Heart left ventricle (tissue), 13 donors: Measurements from ENCODE around the gene BTBD2.

Source experiments
- CTCF ChIP-seq, 12 donors: fragments of 200-600 bp; sonication (generic) in 4 of 12; IDR thresholded peaks; one replicate each; pipeline versions ENCODE4 v1.5.0 to v1.8.0; 2018 to 2022; ENCODE audit warnings: antibody characterized with exemption in 12 of 12, mild to moderate bottlenecking in 5 of 12
- POLR2A ChIP-seq, 2 donors: fragments of 450-650 bp; IDR thresholded peaks; one replicate each; pipeline ENCODE4 v1.6.1; 2017; ENCODE audit warnings: antibody characterized with exemption in 2 of 2, mild to moderate bottlenecking in 2 of 2, moderate library complexity in 2 of 2
- donor health status: ischemic (EF 13 %, LVEDD 7.1; RV severe dilation, severe dysfunction).
- donor health status: DM: no; HTN: yes; CAD: no.
- donor health status: DM: no; HTN: no; CAD: no.
- donor health status: ischemic (EF 25% LVEDD 6.9; RV normal size, moderate dysfunction).
- donor health status: ischemic (EF 25% LVEDD 5.7; RV mildly dilated, moderate dysfunction).
- donor health status: ischemic (EF 35%, LVEDD 5.7; RV mildly dilated, moderate dysfunction).
- donor health status: nonischemic (EF 11% LVEDD 7.7; RV severe dilation, severe dysfunction).
- donor health status: DM: yes; HTN: yes; CAD: no.
- donor health status: PGD.
- donor health status: ischemic (EF 29% LVEDD 5.4; RV normal size, mild dysfunction).
- donor health status: nonischemic (EF 23%, LVEDD 6.1; RV moderate dilation, normal function).

GRCh38 chr19:1938071-1938470, 77.4 kb downstream of the BTBD2 start:
- no peak for TF ChIP-seq POLR2A (IDR thresholded peaks at IDR 0.05)
- TF ChIP-seq CTCF (IDR thresholded peaks at IDR 0.05), result no peak
